H4 (cell line): ENCODE measurements around the gene SPAM1. TPM values are rescaled to one million over a fixed set of nuclear protein-coding genes. Genes with fewer than 3 reads are reported as not detected.

Experiments used
- total RNA-seq: library from RNA; depleted of rRNA; stranded (reverse); fragments of >200 nt; shearing (Covaris generic); gene quantifications from 2 replicates; pipeline ENCODE4 v1.2.3, GENCODE V29; 2014; rRNA removed

SPAM1 gene
- total RNA-seq, 1 experiment from 2014 or later = not detected

Other genes starting within 250 kb of the SPAM1 start
- 7.9 and 12.8 TPM in 2 replicates for gene WASL, start 176.2 kb upstream of the SPAM1 start, total RNA-seq
- gene HYAL4, start 80.1 kb upstream of the SPAM1 start, total RNA-seq = 0.37 TPM in 1 of 2 replicates, not detected in the other
- not detected in 2 replicates for gene TMEM229A, start 107.8 kb downstream of the SPAM1 start, total RNA-seq